Vagina (tissue), 2 donors: Measurements from ENCODE around the gene NUDT22.

Source experiments
- CTCF ChIP-seq, 3 experiments: fragments of 450-650 bp in 2 of 3; fragments of 200-600 bp in 1 of 3; sonication (generic) in 1 of 3; IDR thresholded peaks; one replicate each; pipeline ENCODE4 v1.5.1; 2017 to 2019; ENCODE audit warnings: antibody characterized with exemption in 3 of 3, mild to moderate bottlenecking in 2 of 3, moderate library complexity in 2 of 3
- POLR2A ChIP-seq, 2 donors: fragments of 450-650 bp; IDR thresholded peaks; one replicate each; pipeline ENCODE4 v1.6.1; 2017; ENCODE audit warnings: antibody characterized with exemption in 2 of 2, mild to moderate bottlenecking in 2 of 2, moderate library complexity in 2 of 2

- TF ChIP-seq CTCF (IDR thresholded peaks at IDR 0.05) (no peak), POLR2A (IDR thresholded peaks at IDR 0.05) (peak in 1 of 2 donors; percentile 26)
Observed at GRCh38 chr11:64230171-64230984, 4.3 kb downstream of the NUDT22 start, which contains the start of gene DNAJC4.
